GM18502 (cell line): ENCODE measurements around the gene BCL2L1.

ENCODE experiments used
- ATAC-seq: cut with Tn5 transposase; IDR thresholded peaks from one replicate; pipeline ENCODE4 v1.9.1; 2021; ENCODE audit warnings: mild to moderate bottlenecking; ENCODE audit not compliant: unreplicated experiment, poor library complexity

The BCL2L1 gene

GRCh38 chr20:31738729-31739549 lies 16.3 kb upstream of the BCL2L1 start, which contains the start of gene TPX2:
Gene TPX2, plus strand, starts transcription at chr20:31739290. Its CDS starts 18,187 bp downstream, at chr20:31757477.
- ATAC-seq: peak; percentile 98

- ATAC-seq: no peak
Measured at GRCh38 chr20:31731321-31731717, 8.7 kb upstream of the BCL2L1 start.

GRCh38 chr20:31723319-31724078 lies 831 bp upstream of the BCL2L1 start:
- ATAC-seq: peak; percentile 88

GRCh38 chr20:31723069-31723318 lies 326 bp upstream of the BCL2L1 start:
- no peak for ATAC-seq

GRCh38 chr20:31721408-31722256 lies 1.0 kb downstream of the BCL2L1 start:
- no peak for ATAC-seq

- no peak for ATAC-seq
Measured at GRCh38 chr20:31720486-31721407, 1.9 kb downstream of the BCL2L1 start.

- ATAC-seq: no peak
Measured at GRCh38 chr20:31719644-31720485, 2.8 kb downstream of the BCL2L1 start.

GRCh38 chr20:31718952-31719643 lies 3.6 kb downstream of the BCL2L1 start:
- no peak for ATAC-seq

- ATAC-seq: peak; percentile 58
Measured at GRCh38 chr20:31717478-31718201, 5.0 kb downstream of the BCL2L1 start.

- ATAC-seq: no peak
Measured at GRCh38 chr20:31716818-31717477, 5.7 kb downstream of the BCL2L1 start.

GRCh38 chr20:31716351-31716750 lies 6.3 kb downstream of the BCL2L1 start:
- ATAC-seq: no peak

GRCh38 chr20:31715766-31716165 lies 6.9 kb downstream of the BCL2L1 start:
- ATAC-seq: no peak

GRCh38 chr20:31713312-31714273 lies 9.1 kb downstream of the BCL2L1 start:
- no peak for ATAC-seq

GRCh38 chr20:31712564-31713311 lies 9.9 kb downstream of the BCL2L1 start:
- no peak for ATAC-seq

- ATAC-seq: no peak
Measured at GRCh38 chr20:31712112-31712553, 10.5 kb downstream of the BCL2L1 start.
